Colonic mucosa (tissue), 4 donors: ENCODE data around the gene GNB1L. TPM values are rescaled to one million over a fixed set of nuclear protein-coding genes. Genes with fewer than 3 reads are reported as not detected.

Experiments used
- DNase-seq: peaks from one replicate; pipeline ENCODE4 v3.0.0-alpha.2; 2020
- H3K27ac ChIP-seq: fragments of 200-600 bp; one replicate; pipeline ENCODE4 v1.8.0; 2021
- H3K27me3 ChIP-seq: fragments of 200-600 bp; one replicate; pipeline ENCODE4 v1.8.0; 2021
- H3K36me3 ChIP-seq: fragments of 200-600 bp; one replicate; pipeline ENCODE4 v1.8.0; 2021
- H3K4me1 ChIP-seq: fragments of 200-600 bp; one replicate; pipeline ENCODE4 v1.8.0; 2021; ENCODE audit warnings: mild to moderate bottlenecking
- H3K4me3 ChIP-seq: fragments of 200-600 bp; one replicate; pipeline ENCODE4 v1.8.0; 2021
- H3K9ac ChIP-seq, 2 donors: one replicate each; pipeline ENCODE4 v1.7.0; 2013; ENCODE audit warnings: control low read depth in 2 of 2, low read depth in 2 of 2, low read length in 2 of 2
- H3K9me3 ChIP-seq: fragments of 200-600 bp; one replicate; pipeline ENCODE4 v1.8.0; 2021
- intact Hi-C: fragments of 100-400 bp; cut with DNase I; formaldehyde crosslinking; loops from one replicate; pipeline ENCODE4 v1.14.1; 2022
- total RNA-seq, 2 donors: library from RNA; stranded (reverse); fragmentation: NEBNext Ultra II Directional in 1 of 2; extraction: Animal tissue kit (Norgen Biotek cat#: 25700) in 1 of 2; gene quantifications; one replicate each; pipeline ENCODE4 v1.2.1, GENCODE V29; 2021
- TF ChIP-seq, protein P1 (sequence below): fragments of 200-600 bp; IDR thresholded peaks from one replicate; pipeline ENCODE4 v1.8.0; 2022; ENCODE audit warnings: antibody characterized with exemption, mild to moderate bottlenecking
- donor health status: healthy.
- donor health status: DM: no; HTN: no; CAD: no.
- donor health status: DM: no; HTN: no; CAD: no.

GNB1L gene
- total RNA-seq, 2 donors from 2014 or later: 4.4 to 10.2 TPM

DNA sequence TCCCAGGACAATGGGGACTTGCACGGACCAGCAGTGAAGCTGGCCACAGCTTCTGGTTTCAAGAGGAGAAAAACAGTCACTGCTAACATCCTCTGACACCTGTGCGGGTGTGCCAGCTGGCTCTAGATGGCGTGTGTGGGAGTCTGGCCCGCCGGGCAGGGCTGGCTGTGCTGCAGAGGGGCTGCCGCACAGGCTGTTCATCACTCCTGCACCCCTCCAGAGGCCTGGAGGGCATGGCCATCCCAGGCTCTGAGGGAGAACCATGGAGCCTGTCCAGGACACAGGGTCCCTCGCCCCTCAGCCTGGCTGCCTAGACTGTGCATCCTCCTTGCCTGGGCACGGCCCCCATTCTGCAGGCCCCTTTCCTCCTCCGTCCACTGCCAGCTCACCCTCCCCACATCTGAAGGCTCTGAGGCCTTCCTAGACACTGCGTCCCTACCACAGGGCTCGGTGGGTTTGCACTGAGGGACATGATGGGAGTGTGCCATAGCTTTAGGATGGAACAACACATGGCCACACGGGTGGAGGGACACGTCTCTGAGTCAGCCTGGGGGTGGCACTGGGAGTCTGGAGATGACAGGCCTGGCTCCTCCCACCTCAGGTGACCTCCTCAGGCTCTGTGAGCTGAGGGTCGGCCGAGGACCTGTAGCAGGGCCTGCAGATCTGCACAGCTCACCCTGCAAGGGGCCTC lies 42.1 kb upstream of the GNB1L start:
- H3K27me3 ChIP-seq: no peaks in the 10 kb centered on the region
- TF ChIP-seq, protein P1, sequence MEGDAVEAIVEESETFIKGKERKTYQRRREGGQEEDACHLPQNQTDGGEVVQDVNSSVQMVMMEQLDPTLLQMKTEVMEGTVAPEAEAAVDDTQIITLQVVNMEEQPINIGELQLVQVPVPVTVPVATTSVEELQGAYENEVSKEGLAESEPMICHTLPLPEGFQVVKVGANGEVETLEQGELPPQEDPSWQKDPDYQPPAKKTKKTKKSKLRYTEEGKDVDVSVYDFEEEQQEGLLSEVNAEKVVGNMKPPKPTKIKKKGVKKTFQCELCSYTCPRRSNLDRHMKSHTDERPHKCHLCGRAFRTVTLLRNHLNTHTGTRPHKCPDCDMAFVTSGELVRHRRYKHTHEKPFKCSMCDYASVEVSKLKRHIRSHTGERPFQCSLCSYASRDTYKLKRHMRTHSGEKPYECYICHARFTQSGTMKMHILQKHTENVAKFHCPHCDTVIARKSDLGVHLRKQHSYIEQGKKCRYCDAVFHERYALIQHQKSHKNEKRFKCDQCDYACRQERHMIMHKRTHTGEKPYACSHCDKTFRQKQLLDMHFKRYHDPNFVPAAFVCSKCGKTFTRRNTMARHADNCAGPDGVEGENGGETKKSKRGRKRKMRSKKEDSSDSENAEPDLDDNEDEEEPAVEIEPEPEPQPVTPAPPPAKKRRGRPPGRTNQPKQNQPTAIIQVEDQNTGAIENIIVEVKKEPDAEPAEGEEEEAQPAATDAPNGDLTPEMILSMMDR: no peak
- H3K36me3 ChIP-seq: no peaks in the 10 kb centered on the region
- H3K4me1 ChIP-seq: no peaks in the 10 kb centered on the region
- intact Hi-C loops: no loop called here
- no peak overlapping the region for H3K9ac ChIP-seq
- no peak overlapping the region for H3K27ac ChIP-seq
- no peak for DNase-seq
- no peak overlapping the region for H3K4me3 ChIP-seq
- no peaks in the 10 kb centered on the region for H3K9me3 ChIP-seq

DNA sequence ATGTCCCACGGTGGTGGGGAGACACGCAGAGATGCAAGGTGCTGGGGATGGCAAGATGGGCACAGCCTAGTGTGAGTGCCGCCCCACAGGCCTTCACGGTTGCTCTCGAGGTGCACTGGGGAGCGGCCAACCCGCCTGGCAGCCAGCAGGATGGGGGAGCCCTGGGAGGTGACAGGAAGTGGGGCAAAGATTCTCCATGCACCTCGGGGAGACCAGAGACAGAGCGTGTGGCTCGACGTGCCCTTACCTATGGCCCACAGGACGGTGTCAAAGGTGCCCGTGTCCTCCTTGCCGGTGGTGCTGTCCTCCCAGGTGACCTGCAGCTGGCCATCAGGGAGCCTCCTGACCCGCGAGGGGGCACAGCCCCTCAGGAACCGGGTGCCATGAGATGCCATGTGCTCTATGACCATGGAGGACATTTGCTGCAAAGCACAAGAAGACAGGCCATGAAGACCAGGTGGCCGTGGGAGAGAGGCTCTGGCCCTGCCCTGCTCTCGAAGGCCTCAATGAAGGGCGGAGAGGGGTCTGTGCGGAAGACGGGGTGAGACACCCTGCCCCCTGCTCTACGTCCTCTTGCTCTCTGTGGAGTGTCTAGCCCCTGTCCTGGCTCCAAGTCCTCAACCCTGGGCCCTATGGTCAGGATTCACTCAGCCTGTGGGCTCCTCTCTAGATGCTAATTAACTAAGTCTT lies 40.6 kb upstream of the GNB1L start:
- H3K9ac ChIP-seq: no peak overlapping the region
- no peak overlapping the region for H3K27ac ChIP-seq
- TF ChIP-seq, protein P1: no peak
- intact Hi-C loops: no loop called here
- H3K9me3 ChIP-seq: no peaks in the 10 kb centered on the region
- H3K36me3 ChIP-seq: no peaks in the 10 kb centered on the region
- no peak for DNase-seq
- no peaks in the 10 kb centered on the region for H3K4me1 ChIP-seq
- no peak overlapping the region for H3K4me3 ChIP-seq
- no peaks in the 10 kb centered on the region for H3K27me3 ChIP-seq

DNA sequence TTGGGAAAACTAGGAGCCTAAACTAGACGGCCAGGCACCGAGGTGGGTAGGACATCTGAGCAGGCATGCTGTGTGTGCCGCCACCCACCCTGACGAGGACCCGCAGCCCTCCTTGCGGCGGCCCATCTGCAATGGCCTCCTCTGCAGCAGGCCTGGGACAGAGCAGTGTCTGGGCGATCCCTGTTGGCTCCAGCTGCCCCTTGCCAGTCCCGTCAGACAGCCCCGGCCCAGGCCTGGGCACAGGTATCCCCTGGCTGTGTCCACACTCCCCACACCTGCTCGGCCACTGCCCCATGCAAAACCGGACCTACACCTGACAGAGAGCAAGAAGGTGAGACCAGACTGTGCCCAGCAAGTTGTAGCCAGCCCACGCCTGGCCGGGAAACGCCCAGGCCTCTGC lies 38.7 kb upstream of the GNB1L start:
- Histone ChIP-seq H3K27ac (no peak overlapping the region), H3K9ac (no peak overlapping the region), H3K9me3 (no peaks in the 10 kb centered on the region), H3K36me3 (no peaks in the 10 kb centered on the region), H3K4me1 (no peaks in the 10 kb centered on the region), H3K27me3 (no peaks in the 10 kb centered on the region), H3K4me3 (no peak overlapping the region)
- intact Hi-C loops: no loop called here
- no peak for DNase-seq
- TF ChIP-seq, protein P1: no peak

DNA sequence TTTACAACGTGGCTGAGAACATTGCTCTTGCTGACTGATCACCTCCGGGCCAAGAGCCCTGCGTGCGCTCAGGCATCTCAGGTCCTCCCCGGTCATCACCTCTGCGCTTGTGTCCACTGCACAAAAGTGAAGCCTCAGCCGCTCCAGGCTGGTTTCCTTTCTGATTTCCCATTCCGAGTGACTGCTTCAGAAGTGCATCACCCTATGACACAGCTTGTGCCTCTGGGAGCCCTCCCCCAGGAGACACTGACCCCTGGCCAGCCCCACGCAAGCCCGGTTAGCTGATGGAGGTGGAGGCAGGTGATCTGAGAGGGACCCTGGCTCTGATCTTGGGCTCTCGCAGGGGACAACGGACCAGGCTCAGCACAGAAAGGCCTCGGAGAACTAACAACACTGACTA lies 38.3 kb upstream of the GNB1L start:
- no peak for DNase-seq
- H3K4me3 ChIP-seq: no peak overlapping the region
- TF ChIP-seq, protein P1: no peak
- peak overlapping the region in 1 of 2 donors; percentile 26 for H3K9ac ChIP-seq
- intact Hi-C loops: no loop called here
- H3K9me3 ChIP-seq: no peaks in the 10 kb centered on the region
- no peaks in the 10 kb centered on the region for H3K27me3 ChIP-seq
- no peaks in the 10 kb centered on the region for H3K36me3 ChIP-seq
- no peaks in the 10 kb centered on the region for H3K4me1 ChIP-seq
- no peak overlapping the region for H3K27ac ChIP-seq

GRCh38 chr22:19892257-19892879 lies 37.7 kb upstream of the GNB1L start:
- H3K36me3 ChIP-seq: no peaks in the 10 kb centered on the region
- no peaks in the 10 kb centered on the region for H3K9me3 ChIP-seq
- no peak overlapping the region for H3K27ac ChIP-seq
- no peaks in the 10 kb centered on the region for H3K4me1 ChIP-seq
- DNase-seq: no peak
- no peak overlapping the region for H3K4me3 ChIP-seq
- H3K9ac ChIP-seq: no peak overlapping the region
- intact Hi-C loops: no loop called here
- no peaks in the 10 kb centered on the region for H3K27me3 ChIP-seq
- TF ChIP-seq, protein P1: no peak
